Immature natural killer cell (primary cell): ENCODE measurements around the gene S100A10. TPM values are rescaled to one million over a fixed set of nuclear protein-coding genes. Genes with fewer than 3 reads are reported as not detected.

Experiments used
- DNase-seq, 3 donors: peaks; one replicate each; pipeline ENCODE4 v3.0.0; 2022; ENCODE audit warnings: mixed read lengths in 1 of 3
- H3K27ac Mint-ChIP-seq, 6 donors: one replicate each; pipeline ENCODE4 v1.8.0; 2020; ENCODE audit warnings: mixed read lengths in 6 of 6, mild to moderate bottlenecking in 5 of 6, inconsistent platforms in 4 of 6, moderate library complexity in 3 of 6
- H3K27me3 Mint-ChIP-seq, 3 donors: one replicate each; pipeline ENCODE4 v1.8.0; 2020 to 2021; ENCODE audit warnings: low read depth in 3 of 3, mild to moderate bottlenecking in 3 of 3, mixed read lengths in 3 of 3, moderate library complexity in 3 of 3, inconsistent platforms in 1 of 3
- H3K36me3 Mint-ChIP-seq, 3 donors: one replicate each; pipeline ENCODE4 v1.8.0; 2020; ENCODE audit warnings: mixed read lengths in 3 of 3, inconsistent platforms in 2 of 3, mild to moderate bottlenecking in 2 of 3
- H3K4me1 Mint-ChIP-seq, 2 donors: one replicate each; pipeline ENCODE4 v1.8.0; 2020; ENCODE audit warnings: inconsistent platforms in 2 of 2, mild to moderate bottlenecking in 2 of 2, mixed read lengths in 2 of 2, moderate library complexity in 1 of 2
- H3K4me3 Mint-ChIP-seq, 5 donors: one replicate each; pipeline ENCODE4 v1.8.0; 2020; ENCODE audit warnings: mild to moderate bottlenecking in 5 of 5, mixed read lengths in 5 of 5, inconsistent platforms in 3 of 5, moderate library complexity in 3 of 5
- H3K9me3 Mint-ChIP-seq, 6 donors: one replicate each; pipeline ENCODE4 v1.8.0; 2020; ENCODE audit warnings: mild to moderate bottlenecking in 6 of 6, mixed read lengths in 6 of 6, inconsistent platforms in 4 of 6, moderate library complexity in 3 of 6
- polyA plus RNA-seq, 3 donors: library from polyadenylated mRNA; unstranded; fragments of 300-500 nt; fragmentation: Illumina TruSeq; gene quantifications; one replicate each; pipeline ENCODE4 v1.2.3, GENCODE V29; 2021

Gene S100A10
- 100 to 1,000 TPM; 445 to 680 (median 567) TPM for polyA plus RNA-seq

- peak within 1 kb of the TSS; percentile 86 to 98 (median 92) for H3K27ac Mint-ChIP-seq
- no peaks in the 10 kb centered on the region for H3K9me3 Mint-ChIP-seq
- H3K4me3 Mint-ChIP-seq: peak within 1 kb of the TSS; percentile 89 to 99 (median 97)
- peak; percentile 68 to 77 (median 75) for DNase-seq
- no peaks in the 10 kb centered on the region for H3K36me3 Mint-ChIP-seq
- peaks cover 42 to 48% of the 10 kb centered on the region in 2 donors for H3K4me1 Mint-ChIP-seq
- H3K27me3 Mint-ChIP-seq: peaks cover 2 to 10% (median 5%) of the 10 kb centered on the region in 3 donors
These were observed at the start of gene S100A10 for GRCh38 chr1:151993734-151994496. Gene S100A10, minus strand, starts transcription at chr1:151993859. Its CDS starts 7,629 bp downstream, at chr1:151986230.

GRCh38 chr1:152042030-152042429, 48.4 kb upstream of the S100A10 start:
- Mint-ChIP-seq H3K9me3 (no peaks in the 10 kb centered on the region), H3K4me3 (no peak overlapping the region), H3K4me1 (peaks cover under 1 to 7% of the 10 kb centered on the region in 2 donors), H3K36me3 (no peaks in the 10 kb centered on the region), H3K27ac (no peak overlapping the region), H3K27me3 (peaks cover 0 to 2% (median 0%) of the 10 kb centered on the region in 3 donors)
- no peak for DNase-seq

GRCh38 chr1:152039886-152040285, 46.2 kb upstream of the S100A10 start:
- Mint-ChIP-seq H3K27ac (no peak overlapping the region), H3K4me3 (no peak overlapping the region), H3K4me1 (peaks cover 15 to 19% of the 10 kb centered on the region in 2 donors)

GRCh38 chr1:152039461-152039860, 45.8 kb upstream of the S100A10 start:
- H3K9me3 Mint-ChIP-seq: no peaks in the 10 kb centered on the region
- H3K27ac Mint-ChIP-seq: no peak overlapping the region
- no peak overlapping the region for H3K4me3 Mint-ChIP-seq

More at GRCh38 chr1:152039886-152040285, 46.2 kb upstream of the S100A10 start:
- peaks cover 0 to 9% (median 2%) of the 10 kb centered on the region in 3 donors for H3K27me3 Mint-ChIP-seq
- no peak for DNase-seq
- H3K9me3 Mint-ChIP-seq: no peaks in the 10 kb centered on the region
- no peaks in the 10 kb centered on the region for H3K36me3 Mint-ChIP-seq

GRCh38 chr1:152038871-152039270, 45.2 kb upstream of the S100A10 start:
- no peaks in the 10 kb centered on the region for H3K36me3 Mint-ChIP-seq
- no peak overlapping the region for H3K4me3 Mint-ChIP-seq
- H3K27ac Mint-ChIP-seq: no peak overlapping the region

More at GRCh38 chr1:152039461-152039860, 45.8 kb upstream of the S100A10 start:
- Mint-ChIP-seq H3K4me1 (peaks cover 19 to 23% of the 10 kb centered on the region in 2 donors), H3K27me3 (peaks cover 0 to 9% (median 2%) of the 10 kb centered on the region in 3 donors), H3K36me3 (no peaks in the 10 kb centered on the region)
- no peak for DNase-seq

GRCh38 chr1:152036267-152037216, 42.9 kb upstream of the S100A10 start, which contains the start of gene S100A11:
Gene S100A11, minus strand, starts transcription at chr1:152037004. Its CDS starts 89 bp downstream, at chr1:152036915.
- Mint-ChIP-seq H3K4me1 (peaks cover 33 to 37% of the 10 kb centered on the region in 2 donors), H3K4me3 (peak within 1 kb of the TSS; percentile 94 to 99 (median 99)), H3K27ac (peak within 1 kb of the TSS; percentile 93 to 99 (median 98)), H3K9me3 (no peaks in the 10 kb centered on the region), H3K36me3 (peaks cover 10 to 19% (median 17%) of the 10 kb centered on the region in 3 donors), H3K27me3 (peaks cover 0 to 9% (median 2%) of the 10 kb centered on the region in 3 donors)
- peak; percentile 50 to 56 (median 54) for DNase-seq

More at GRCh38 chr1:152038871-152039270, 45.2 kb upstream of the S100A10 start:
- DNase-seq: no peak
- Mint-ChIP-seq H3K27me3 (peaks cover 0 to 9% (median 2%) of the 10 kb centered on the region in 3 donors), H3K9me3 (no peaks in the 10 kb centered on the region), H3K4me1 (peaks cover 25 to 29% of the 10 kb centered on the region in 2 donors)

GRCh38 chr1:152035539-152036266, 42.0 kb upstream of the S100A10 start:
- peak overlapping the region; percentile 93 to 99 (median 98) for H3K27ac Mint-ChIP-seq
- peaks cover 12 to 22% (median 17%) of the 10 kb centered on the region in 3 donors for H3K36me3 Mint-ChIP-seq
- DNase-seq: no peak
- no peaks in the 10 kb centered on the region for H3K9me3 Mint-ChIP-seq
- H3K4me3 Mint-ChIP-seq: peak overlapping the region; percentile 94 to 99 (median 99)
- H3K4me1 Mint-ChIP-seq: peaks cover 33 to 37% of the 10 kb centered on the region in 2 donors
- peaks cover 0 to 9% (median 2%) of the 10 kb centered on the region in 3 donors for H3K27me3 Mint-ChIP-seq

- Mint-ChIP-seq H3K27ac (peak overlapping the region; percentile 93 to 99 (median 98)), H3K9me3 (no peaks in the 10 kb centered on the region), H3K4me3 (peak overlapping the region; percentile 94 to 99 (median 99)), H3K4me1 (peaks cover 33 to 37% of the 10 kb centered on the region in 2 donors), H3K27me3 (peaks cover 0 to 9% (median 2%) of the 10 kb centered on the region in 3 donors), H3K36me3 (peaks cover 16 to 26% (median 17%) of the 10 kb centered on the region in 3 donors)
- DNase-seq: peak; percentile 43 to 47 (median 44)
These were observed 41.2 kb upstream of the S100A10 start for GRCh38 chr1:152034654-152035538.

GRCh38 chr1:152034324-152034653, 40.6 kb upstream of the S100A10 start:
- no peaks in the 10 kb centered on the region for H3K9me3 Mint-ChIP-seq
- H3K4me3 Mint-ChIP-seq: peak overlapping the region; percentile 94 to 99 (median 99)
- H3K27me3 Mint-ChIP-seq: peaks cover 0 to 7% (median 2%) of the 10 kb centered on the region in 3 donors
- H3K27ac Mint-ChIP-seq: peak overlapping the region; percentile 93 to 99 (median 98)
- peaks cover 33 to 37% of the 10 kb centered on the region in 2 donors for H3K4me1 Mint-ChIP-seq
- DNase-seq: no peak
- peaks cover 17 to 29% (median 19%) of the 10 kb centered on the region in 3 donors for H3K36me3 Mint-ChIP-seq

- H3K27ac Mint-ChIP-seq: no peak overlapping the region
- H3K4me1 Mint-ChIP-seq: peaks cover 18 to 19% of the 10 kb centered on the region in 2 donors
- no peaks in the 10 kb centered on the region for H3K9me3 Mint-ChIP-seq
- H3K4me3 Mint-ChIP-seq: no peak overlapping the region
- peaks cover 0 to 1% (median 0%) of the 10 kb centered on the region in 3 donors for H3K27me3 Mint-ChIP-seq
- peaks cover 20 to 37% (median 30%) of the 10 kb centered on the region in 3 donors for H3K36me3 Mint-ChIP-seq
- DNase-seq: no peak
These were observed 36.2 kb upstream of the S100A10 start for GRCh38 chr1:152029929-152030211.

GRCh38 chr1:152029144-152029928, 35.7 kb upstream of the S100A10 start:
- Mint-ChIP-seq H3K4me3 (no peak overlapping the region), H3K27ac (peak overlapping the region in 1 of 6 donors; percentile 25), H3K4me1 (peaks cover 13% of the 10 kb centered on the region in 2 donors)

More at GRCh38 chr1:152029144-152029928, 35.7 kb upstream of the S100A10 start:
- H3K36me3 Mint-ChIP-seq: peaks cover 20 to 37% (median 30%) of the 10 kb centered on the region in 3 donors
- no peaks in the 10 kb centered on the region for H3K9me3 Mint-ChIP-seq
- DNase-seq: no peak
- H3K27me3 Mint-ChIP-seq: peaks cover 0 to 1% (median 0%) of the 10 kb centered on the region in 3 donors
